ENCODE results near the gene CHMP4B.

CHMP4B gene

DNA sequence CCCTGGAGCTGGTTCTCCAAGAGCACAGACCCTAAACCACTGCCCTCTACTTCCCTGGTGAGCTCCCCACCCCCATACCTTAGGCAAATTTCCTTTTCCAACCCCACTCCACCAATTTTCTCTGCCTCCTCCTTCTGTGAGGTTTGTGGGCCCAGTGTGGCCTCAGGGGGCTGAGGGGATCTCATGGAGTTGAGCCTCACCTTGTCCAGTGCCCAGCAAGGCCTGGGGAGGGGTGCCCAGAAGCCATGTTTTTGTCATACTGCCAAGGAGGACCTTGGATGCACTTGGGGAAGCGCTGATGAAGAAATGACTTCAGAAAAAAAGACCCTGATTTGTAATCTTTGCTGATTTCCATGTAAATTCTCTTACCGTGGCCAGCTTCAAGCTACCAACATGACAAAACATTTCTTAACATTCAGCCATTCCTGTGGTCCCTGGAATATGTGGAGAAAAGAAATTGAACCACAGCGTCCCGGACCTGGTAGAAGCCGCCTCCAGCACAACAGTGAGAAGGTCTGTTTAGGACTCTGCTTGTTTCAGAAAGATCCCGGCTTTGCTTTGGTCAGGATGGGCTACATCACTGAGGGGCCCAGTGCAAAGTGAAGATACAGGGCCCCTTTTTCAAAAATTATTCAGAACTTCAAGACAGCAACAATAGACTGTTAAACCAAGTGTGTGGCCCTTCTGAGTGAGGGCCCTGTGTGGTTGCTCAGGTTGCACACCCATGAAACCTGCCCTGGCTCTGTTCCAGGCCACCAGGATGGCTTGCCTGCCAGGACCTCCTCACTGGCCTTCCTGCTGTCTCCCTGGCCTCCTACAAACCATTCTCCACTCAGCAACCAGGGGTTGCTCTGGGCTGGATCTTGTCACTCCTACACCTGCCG lies 52.5 kb downstream of the CHMP4B start:
- no peak for DNase-seq (ENCODE audit: low spot score)

DNA sequence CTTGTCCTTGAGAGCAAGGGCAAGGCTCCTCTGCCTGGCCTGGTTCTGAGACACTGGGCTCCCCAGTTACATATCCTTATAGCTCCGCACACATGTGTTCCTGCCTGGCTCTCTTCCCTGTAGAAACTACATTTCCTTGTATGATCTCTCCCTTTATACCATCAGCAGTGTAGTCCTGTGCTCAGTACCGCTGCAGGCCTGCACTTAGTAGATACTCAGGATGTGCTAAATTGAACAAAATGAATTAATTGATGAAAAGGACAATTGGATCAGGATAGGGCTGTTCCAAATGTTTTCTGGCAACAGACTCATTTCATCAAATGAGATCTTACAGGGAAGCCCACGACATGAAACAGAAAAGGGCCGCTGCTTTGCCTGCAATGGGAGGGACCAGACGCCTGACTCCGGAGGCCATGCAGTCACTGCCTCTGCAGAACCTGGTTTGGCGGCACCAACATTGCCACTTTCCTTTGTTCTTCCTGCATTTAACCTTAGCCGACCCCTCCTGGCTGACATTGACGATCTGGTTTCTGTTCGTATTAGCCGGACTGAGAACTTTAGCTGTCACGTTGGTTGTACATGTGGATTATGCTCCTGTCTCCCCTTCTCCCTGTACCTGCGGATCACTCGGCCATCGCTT lies 53.3 kb downstream of the CHMP4B start:
- DNase-seq (ENCODE audit: low spot score), result no peak

DNA sequence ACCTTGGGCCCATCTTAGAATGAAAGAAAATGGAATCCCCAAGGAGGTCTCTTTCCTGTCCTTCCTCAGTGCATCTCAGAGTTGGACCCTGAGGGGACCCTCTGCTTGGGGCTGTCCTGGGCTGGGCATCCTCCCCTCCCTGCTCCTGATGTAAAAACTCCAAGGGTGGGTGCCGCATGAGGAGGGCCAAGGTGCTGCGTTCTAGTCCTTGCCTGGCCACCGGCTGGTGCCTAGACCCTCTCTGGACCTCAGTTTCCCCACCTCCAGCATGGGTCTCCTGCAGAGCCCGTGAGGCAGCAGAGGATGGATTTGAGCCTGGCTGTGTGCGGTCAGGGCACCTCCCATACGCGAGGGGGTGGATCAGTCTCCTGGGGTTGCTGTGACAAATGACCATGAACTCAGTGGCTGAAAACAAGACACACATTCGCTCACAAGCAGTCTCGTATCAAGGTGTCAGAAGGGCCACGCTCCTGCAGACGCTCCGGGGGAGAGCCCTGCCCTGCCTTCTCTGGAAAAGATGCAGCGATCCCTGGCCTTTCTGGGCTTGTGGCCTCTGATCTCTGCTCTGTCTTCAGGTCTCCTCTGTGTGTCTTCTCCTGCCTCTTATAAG lies 54.7 kb downstream of the CHMP4B start:
- DNase-seq (ENCODE audit: low spot score), result no peak

DNA sequence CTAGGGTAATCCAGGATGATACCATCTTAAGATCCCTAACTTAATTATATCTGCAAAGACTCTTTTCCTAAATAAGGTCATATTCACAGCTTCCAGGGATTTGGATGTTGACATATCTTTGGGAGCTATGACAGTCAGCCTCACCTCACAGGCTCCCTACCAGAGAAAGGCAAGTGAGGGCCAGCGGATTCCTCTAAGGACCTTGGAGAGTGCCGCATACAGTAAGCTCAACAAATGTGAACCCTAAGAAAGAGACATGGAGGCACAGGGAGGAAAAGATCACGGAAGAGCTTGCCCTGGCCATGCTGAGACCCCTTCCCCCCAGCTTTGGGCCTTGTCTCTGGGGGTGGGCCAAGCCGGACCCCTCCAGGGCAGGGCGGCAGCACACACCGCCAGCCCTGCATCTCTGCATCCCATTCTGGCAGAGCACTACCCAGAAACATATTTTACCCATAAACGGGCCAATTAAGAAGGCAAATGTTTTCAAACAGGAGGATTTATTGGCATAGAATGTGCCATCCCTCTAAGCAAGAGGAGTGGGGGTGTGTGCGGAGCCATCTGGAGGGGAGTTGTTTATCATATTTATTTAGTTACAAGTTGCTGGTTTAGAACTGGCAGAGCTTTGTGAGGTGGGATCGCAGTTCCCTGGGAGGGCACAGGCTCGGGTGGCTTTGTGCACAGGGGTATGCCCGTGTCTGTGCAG lies 55.4 kb downstream of the CHMP4B start:
- DNase-seq (ENCODE audit: low spot score), result no peak

DNA sequence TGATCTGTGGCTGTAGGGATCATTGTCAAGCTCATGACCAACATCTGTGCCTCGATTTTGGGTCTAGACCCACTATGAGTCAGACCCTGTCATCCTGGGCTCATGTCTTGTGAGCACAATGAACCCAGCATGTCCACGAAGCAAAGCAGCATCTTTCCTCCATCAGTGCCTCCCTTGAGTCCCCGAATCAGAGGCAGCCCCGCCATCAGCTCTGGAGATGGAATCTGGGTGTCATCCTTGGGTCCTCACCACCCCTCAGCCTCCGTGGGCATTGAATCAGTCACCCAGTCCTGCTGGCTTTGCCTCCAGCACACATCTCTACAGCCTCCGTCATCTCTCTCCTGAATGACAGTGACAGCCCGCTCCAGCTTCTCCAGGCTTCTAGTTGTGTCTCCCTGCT lies 56.9 kb downstream of the CHMP4B start:
- no peak for DNase-seq (ENCODE audit: low spot score)

DNA sequence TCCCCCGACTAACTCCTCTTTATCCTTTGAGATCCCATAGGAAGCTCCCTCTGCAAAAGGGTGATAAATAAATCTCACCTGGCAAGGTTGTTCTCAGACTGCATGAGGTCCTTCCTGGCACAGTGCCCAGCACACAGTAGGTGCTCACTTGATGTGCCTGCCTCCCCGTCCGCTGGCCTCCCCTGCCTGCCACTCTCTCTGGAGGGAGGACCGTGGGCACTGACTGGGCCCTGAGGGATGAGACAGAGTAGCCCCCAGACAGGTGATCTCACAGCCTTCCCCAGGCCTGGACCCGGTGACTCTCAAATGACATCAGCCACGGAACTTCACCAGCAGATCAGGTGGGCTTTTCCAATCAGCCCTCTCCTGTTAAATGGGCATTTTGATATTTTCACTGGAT lies 57.4 kb downstream of the CHMP4B start:
- no peak for DNase-seq (ENCODE audit: low spot score)

DNA sequence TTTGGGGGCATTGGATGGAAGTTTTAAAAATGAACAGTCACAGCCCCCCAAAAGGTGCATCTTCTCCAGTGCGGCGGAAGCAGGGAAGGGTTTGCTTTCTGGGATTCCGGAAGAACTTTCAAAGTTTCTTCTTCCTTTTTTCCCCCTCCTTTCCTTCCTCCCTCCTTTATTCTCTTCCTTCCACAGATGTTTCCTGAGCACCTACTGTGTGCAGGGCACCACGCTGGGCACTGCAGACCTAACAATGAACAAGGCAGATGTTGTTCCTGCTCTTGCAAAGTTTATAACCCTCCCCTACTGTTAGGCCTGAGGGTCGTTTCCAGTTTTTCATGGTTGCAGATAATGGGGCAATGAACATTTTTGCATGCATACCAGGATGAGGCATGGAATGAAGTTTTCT lies 58.1 kb downstream of the CHMP4B start:
- no peak for DNase-seq (ENCODE audit: low spot score)

DNA sequence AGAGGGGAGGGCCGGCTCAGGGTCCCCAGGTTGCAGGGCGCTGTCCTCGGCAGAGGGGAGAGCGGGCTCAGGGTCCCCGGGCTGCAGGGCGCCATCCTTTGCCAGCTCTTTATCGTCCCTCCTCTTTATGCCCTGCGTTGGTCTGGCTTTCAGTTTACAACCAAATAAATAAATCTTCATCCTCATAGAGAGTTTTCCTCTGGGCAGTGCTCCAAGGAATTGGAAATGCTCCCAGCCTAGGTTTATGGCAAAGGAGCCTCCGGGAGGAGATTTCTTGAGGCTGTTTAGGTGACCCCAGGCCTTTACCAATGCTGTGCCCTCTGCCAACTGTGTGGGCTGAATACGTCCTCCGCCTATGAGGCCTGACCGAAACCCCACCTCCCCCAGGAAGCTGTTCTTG lies 60.2 kb downstream of the CHMP4B start:
- DNase-seq (ENCODE audit: low spot score), result peak; percentile 49

DNA sequence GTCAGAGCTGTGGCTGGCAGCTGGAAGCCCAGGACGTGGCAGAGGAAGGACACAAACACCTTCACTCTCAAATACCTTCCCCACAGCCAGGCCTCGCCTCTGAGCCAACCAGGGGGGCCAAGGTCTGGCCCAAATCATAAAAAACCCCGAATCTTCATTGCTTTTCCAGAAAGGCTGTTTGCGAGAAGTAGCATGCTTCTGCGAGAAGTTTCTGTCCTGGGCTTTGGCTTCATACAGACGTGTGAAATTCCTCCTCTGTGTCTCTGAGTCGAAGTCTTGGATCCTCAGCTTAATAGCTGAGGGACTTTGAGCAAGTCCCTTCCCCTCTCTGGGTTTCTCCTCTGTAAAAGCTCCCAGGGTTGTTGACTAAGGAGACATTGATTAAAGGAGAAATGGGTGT lies 63.0 kb downstream of the CHMP4B start:
- DNase-seq (ENCODE audit: low spot score), result no peak

DNA sequence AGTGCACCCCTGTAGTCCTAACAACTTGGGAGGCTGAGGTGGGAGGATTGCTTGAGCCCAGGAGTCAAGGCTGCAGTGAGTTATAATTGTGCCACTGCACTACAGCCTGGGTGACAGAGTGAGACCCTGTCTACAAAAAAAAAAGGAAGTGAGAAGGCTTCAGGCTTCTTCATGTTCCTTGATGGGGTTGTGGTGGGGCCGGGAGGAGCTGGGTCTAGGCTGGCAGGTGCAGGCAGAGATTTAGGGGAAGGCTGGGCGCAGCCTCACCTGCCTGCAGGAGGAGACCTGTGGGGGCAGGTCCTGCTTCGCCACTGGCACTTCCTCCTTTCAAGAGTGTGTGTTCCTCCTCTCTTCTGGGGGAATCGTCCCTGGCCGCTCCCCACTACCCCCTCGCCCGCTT lies 63.9 kb downstream of the CHMP4B start:
- DNase-seq (ENCODE audit: low spot score), result no peak

DNA sequence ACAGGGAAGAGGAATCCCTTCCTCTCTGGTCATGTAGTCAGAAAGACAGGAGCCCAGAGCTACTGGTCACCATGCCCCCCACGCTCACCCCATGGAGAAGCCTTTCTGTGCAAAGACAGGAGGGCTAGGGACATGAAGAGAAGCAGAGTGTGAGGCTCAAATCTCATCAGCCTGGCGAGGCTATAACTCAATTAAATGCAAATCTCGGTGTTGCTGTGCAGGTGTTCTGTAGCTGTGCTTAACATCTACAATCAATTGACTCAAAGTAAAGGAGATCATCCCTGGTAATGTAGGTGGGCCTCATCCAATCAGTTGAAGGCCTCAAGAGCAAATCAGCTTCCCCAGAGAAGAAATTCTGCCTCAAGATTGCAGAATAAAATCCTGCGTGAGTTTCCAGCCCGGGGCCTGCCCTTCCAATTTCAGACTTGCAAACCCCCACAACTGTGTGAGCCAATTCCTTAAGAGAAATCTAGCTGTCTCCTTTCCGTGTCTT lies 64.4 kb downstream of the CHMP4B start:
- DNase-seq (ENCODE audit: low spot score), result no peak

DNA sequence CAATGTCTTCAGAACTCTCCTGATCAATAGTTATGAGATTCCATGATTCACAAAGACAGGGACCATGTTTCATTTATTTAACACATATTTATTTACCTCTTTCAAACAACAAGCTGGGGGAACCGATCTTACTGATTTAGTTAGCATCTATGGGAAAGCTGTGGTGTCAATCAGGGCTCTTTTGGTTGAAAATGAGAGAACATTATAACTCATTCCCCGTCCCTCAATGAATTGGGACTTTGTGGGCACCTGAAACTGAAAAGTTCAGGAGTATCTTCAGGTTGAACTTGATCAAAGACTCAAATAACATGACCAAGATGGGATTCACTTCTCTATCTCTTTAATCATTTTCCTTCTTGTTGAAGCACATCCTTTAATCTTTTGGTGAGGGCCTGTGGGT lies 67.4 kb downstream of the CHMP4B start:
- DNase-seq (ENCODE audit: low spot score), result no peak

DNA sequence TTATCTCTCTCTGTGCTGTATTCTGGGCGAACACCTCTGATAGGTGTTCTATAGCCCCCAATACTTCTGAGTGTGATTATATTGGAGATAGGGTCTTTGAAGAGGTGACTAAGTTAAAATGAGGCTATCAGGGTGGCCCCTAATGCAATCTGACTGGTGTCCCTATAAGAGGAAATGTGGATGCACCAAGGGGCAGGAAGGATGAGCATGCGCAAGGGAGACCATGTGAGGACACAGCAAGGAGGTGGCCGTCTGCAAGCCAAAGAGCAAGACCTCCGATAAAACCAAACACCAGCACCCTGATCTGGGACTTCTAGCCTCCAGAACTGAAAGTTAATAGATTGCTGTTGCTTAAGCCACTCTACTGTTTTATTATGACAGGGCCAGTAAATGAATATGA lies 69.2 kb downstream of the CHMP4B start:
- no peak for DNase-seq (ENCODE audit: low spot score)

DNA sequence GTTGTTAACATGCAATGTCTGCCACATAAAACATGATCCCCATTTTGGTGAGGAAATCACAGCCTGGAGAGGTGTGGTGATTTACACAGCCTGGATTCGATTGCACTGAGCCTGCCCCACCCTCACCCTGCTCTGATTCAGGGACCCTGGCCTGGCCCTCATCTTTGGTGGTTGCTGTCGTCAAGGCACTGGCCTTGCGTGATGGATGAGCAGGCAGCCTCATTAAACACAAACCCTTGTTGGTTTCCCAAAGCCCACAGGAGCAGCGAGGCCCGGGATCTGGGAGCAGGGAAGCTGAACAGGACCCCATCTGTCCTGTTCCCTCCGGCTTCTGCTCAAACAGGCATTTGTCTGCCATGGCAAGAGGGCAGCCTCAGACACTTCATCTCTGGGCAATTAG lies 70.8 kb downstream of the CHMP4B start:
- no peak for DNase-seq (ENCODE audit: low spot score)

DNA sequence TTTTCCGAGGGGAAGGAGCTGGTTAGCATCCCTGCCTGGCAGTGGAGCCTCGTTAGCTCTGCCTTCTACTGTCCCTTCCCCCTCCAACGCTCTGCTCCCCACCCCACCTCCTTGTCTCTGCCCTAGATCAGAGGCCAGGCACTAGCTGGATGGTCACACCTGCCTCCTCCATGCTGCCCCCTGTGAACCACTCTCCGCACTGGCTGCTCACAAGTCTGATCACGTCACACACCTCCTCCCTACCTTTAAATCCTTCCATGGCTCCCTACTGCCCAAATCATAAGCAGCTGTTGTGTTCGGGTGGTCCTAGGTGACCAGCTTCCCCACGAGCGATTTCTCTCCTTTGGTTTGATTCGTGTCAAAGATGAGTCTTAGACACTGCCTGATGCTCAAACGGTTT lies 71.3 kb downstream of the CHMP4B start:
- no peak for DNase-seq (ENCODE audit: low spot score)

DNA sequence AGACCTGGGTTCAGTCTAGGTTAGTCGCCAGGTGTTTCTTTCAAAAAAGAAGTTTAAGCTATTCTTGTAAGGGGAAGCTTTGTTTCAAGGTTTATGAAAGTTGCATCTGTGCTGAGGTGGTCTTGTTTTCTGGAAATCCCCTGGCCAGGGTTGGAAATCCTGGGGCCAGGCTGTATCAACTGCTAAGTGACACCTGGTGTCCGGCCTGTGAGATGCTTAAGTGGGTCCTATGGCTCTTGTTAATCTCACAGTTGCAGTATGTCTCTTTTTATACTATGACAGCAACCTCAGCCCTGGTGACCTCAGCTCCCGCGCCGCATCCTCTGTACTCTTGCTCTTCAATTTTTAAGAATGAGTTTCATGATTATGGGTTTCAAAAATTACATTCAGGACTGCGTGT lies 72.0 kb downstream of the CHMP4B start:
- no peak for DNase-seq (ENCODE audit: low spot score)

DNA sequence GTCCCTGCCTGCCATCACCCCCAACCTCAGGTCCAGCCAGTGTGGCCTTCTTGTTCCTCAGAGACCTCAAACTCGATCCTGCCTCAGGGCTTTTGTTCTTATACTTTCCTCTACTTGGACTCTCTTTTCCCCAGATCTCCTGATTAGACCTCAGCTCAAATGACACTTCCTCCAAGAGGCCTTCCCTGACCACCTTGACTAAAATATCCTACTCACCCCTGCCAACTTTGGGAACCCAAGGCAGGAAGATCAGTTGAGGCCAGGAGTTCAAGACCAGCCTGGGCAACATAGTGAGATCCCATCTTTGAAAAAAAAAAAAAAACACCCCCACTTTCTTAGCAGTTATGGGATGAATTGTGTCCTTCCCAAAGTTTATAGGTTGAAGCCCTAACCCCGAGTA lies 73.5 kb downstream of the CHMP4B start:
- DNase-seq (ENCODE audit: low spot score), result no peak

DNA sequence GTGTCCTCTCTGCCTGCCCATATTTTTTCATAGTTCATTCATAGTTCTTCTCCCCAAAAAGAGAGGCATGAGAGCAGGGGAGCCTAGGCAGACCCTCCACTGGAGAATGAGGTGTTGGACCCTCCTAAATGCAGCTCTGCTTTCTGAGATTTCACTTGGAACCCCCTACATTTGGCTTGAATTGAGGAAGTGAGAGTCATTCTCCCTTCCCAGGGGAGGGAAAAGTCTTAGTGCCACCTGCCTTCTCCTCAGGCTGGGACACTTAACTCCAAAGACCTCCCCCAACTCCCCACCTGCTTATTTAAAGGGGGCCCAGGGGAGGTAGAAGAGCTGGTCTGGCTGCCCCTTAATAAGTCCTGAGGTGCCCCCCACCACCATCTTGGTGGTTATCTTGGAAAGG lies 78.2 kb downstream of the CHMP4B start:
- DNase-seq (ENCODE audit: low spot score), result no peak

DNA sequence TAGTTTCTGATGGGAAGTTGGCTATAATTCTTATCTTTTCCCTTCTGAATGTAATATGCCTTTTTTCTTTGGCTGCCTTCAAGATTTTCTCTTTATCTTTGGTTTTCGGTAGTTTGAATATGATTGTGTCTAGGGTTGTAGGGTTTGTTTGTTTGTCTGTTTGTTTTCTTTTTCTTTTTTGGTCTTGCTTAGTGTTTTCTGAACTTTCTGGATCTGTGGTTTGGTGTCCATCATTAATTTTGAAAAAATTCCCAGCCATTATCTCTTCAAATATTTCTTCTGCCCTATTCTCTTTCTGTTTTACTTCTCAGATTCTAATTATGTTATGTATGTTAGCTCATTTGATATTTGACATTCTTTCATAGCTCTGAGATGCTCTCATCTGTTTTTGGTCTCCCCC lies 79.4 kb downstream of the CHMP4B start:
- no peak for DNase-seq (ENCODE audit: low spot score)

DNA sequence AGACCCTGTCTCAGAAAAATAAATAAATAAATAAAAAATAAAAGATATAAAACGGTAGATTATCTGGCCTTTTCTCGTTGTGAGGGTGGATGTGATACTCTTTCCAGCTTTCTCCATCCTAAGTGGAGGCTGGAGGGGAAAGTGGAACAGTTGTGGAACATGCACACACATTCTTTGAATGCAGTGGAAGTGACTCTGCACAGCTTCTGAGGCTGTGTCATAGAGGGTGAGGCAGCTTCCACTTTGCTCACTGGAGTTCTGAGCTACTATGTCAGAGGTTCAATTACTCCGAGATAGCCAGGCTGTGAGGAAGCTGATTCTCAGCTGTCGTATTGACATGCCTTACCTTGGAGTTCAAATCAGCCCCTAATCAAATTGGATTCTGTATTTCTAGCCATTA lies 82.2 kb downstream of the CHMP4B start:
- peak; percentile 79 for DNase-seq (ENCODE audit: low spot score)

DNA sequence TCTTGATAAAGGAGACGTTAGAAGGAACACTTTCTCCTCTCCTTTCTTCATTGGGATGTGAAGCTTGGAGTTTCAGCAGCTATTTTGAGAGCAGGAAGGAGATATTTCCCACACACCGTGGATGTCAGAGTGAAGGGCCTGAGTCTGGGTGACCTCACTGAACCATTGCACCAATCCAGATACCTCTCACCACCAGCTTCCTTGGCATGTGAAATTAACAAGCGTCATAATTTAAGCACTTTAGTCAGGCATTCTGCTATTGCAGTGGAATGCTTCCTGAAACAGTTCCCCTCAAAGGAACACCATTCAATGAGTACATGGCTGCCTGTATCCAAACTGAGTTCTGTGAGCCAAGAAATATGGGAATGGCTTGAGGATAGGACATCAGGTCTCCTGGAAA lies 83.7 kb downstream of the CHMP4B start:
- no peak for DNase-seq (ENCODE audit: low spot score)

DNA sequence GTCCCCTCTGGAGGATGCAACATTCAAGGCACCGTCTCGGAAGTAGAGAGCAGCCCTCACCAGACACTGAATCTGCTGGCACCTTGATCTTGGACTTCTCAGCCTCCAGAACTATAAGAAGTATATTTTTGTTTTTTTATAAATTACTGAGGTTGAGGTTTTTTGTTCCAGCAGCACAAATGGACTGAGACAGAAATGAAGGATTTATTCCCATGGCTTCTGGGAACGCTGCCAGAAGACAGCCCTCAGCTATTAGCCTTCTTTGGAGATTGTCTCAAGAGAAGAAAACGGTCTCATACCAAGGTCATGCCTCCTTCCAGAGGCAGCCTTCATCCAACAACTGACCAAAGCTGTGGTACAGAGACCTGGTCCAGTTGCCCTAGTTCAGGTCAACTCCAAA lies 85.4 kb downstream of the CHMP4B start:
- DNase-seq (ENCODE audit: low spot score), result peak; percentile 33
